ENCODE results near the gene SCIN.

GRCh38 chr7:12670743-12671520 is 100.4 kb downstream of the SCIN start:
- no peak for TF ChIP-seq CTCF (IDR thresholded peaks at IDR 0.05)
- no peak for TF ChIP-seq POLR2A (IDR thresholded peaks at IDR 0.05)
